ENCODE data around the gene PIEZO2. TPM values are rescaled to one million over a fixed set of nuclear protein-coding genes. Genes with fewer than 3 reads are reported as not detected.

Gene PIEZO2
- total RNA-seq, 1 experiment from 2014 or later: 10.7 TPM

- TF ChIP-seq AR (CRISPR knock-in tag; IDR thresholded peaks at IDR 0.05) (no peak), STAT6 (CRISPR knock-in tag; conservative IDR thresholded peaks at IDR 0.05; ENCODE audit: low read depth) (no peak)
Measured at GRCh38 chr18:10771053-10771709, 378.2 kb downstream of the PIEZO2 start (continued).

- POLR2A ChIA-PET: no interaction called here
- H3K36me3 Mint-ChIP-seq: peaks cover 18% of the 10 kb centered on the region
- H3K4me3 Mint-ChIP-seq: no peak overlapping the region
- no peaks in the 10 kb centered on the region; the same call in 1 of the 2 replicates for H3K27me3 Mint-ChIP-seq (ENCODE audit: low read depth)
- CTCF ChIA-PET: no interaction called here
- ATAC-seq (no peak), DNase-seq (ENCODE audit: low spot score) (no peak)
- H3K4me1 Mint-ChIP-seq: no peaks in the 10 kb centered on the region
- H3K9me3 Mint-ChIP-seq: peaks cover 4% of the 10 kb centered on the region; the same call in 1 of the 2 replicates
- H3K27ac Mint-ChIP-seq: no peak overlapping the region
- no peak for TF ChIP-seq HMGXB4 (CRISPR knock-in tag; IDR thresholded peaks at IDR 0.05)
- TF ChIP-seq OVOL2 (CRISPR knock-in tag; IDR thresholded peaks at IDR 0.05; ENCODE audit: borderline replicate concordance): no peak
- no peak for TF ChIP-seq SMAD4 (CRISPR knock-in tag; IDR thresholded peaks at IDR 0.05)
- TF ChIP-seq ATF1 (CRISPR knock-in tag; IDR thresholded peaks at IDR 0.05): no peak
- no peak for TF ChIP-seq ZNF263 (CRISPR knock-in tag; IDR thresholded peaks at IDR 0.05; ENCODE audit: low read depth)
- no peak for TF ChIP-seq ZBTB43 (CRISPR knock-in tag; IDR thresholded peaks at IDR 0.05)
- TF ChIP-seq JUN (CRISPR knock-in tag; IDR thresholded peaks at IDR 0.05): no peak
- TF ChIP-seq JAZF1 (CRISPR knock-in tag; IDR thresholded peaks at IDR 0.05): no peak
- no peak for TF ChIP-seq PRDM15 (CRISPR knock-in tag; IDR thresholded peaks at IDR 0.05)
- TF ChIP-seq AFF4 (CRISPR knock-in tag; IDR thresholded peaks at IDR 0.05; ENCODE audit: borderline replicate concordance): no peak
- TF ChIP-seq SOX15 (CRISPR knock-in tag; IDR thresholded peaks at IDR 0.05): no peak
- TF ChIP-seq HMGA2 (CRISPR knock-in tag; IDR thresholded peaks at IDR 0.05): no peak
- no peak for TF ChIP-seq NR3C1 (CRISPR knock-in tag; conservative IDR thresholded peaks at IDR 0.05; ENCODE audit: low read depth)
- TF ChIP-seq AR (CRISPR knock-in tag; IDR thresholded peaks at IDR 0.05): no peak
Measured at GRCh38 chr18:10770264-10770663, 379.1 kb downstream of the PIEZO2 start.
